Esophagus (tissue), 2 donors: ENCODE measurements around the gene TAAR8. TPM values are rescaled to one million over a fixed set of nuclear protein-coding genes. Genes with fewer than 3 reads are reported as not detected.

ENCODE experiments used
- H3K27ac ChIP-seq, 2 donors: one replicate each; pipeline ENCODE4 v1.5.1; 2013; ENCODE audit warnings: low read depth in 2 of 2, mild to moderate bottlenecking in 2 of 2, inconsistent platforms in 1 of 2, low read length in 1 of 2, moderate library complexity in 1 of 2
- H3K27me3 ChIP-seq, 2 donors: one replicate each; pipeline ENCODE4 v1.6.1; 2013; ENCODE audit warnings: low read length in 2 of 2, control low read depth in 1 of 2, mild to moderate bottlenecking in 1 of 2; ENCODE audit not compliant: insufficient read depth in 2 of 2, control insufficient read depth in 1 of 2
- H3K36me3 ChIP-seq, 2 donors: one replicate each; pipeline ENCODE4 v1.6.1; 2013; ENCODE audit warnings: low read length in 1 of 2; ENCODE audit not compliant: control insufficient read depth in 2 of 2, insufficient read depth in 2 of 2
- H3K4me1 ChIP-seq, 2 donors: one replicate each; pipeline ENCODE4 v1.6.1; 2013; ENCODE audit warnings: low read length in 1 of 2; ENCODE audit not compliant: control insufficient read depth in 2 of 2, insufficient read depth in 2 of 2
- H3K4me3 ChIP-seq, 2 donors: one replicate each; pipeline ENCODE4 v1.5.1; 2013; ENCODE audit warnings: low read length in 2 of 2, mild to moderate bottlenecking in 2 of 2, low read depth in 1 of 2, moderate library complexity in 1 of 2
- H3K9me3 ChIP-seq, 2 donors: one replicate each; pipeline ENCODE4 v1.6.1; 2013; ENCODE audit warnings: mild to moderate bottlenecking in 2 of 2, low read depth in 1 of 2, low read length in 1 of 2, moderate library complexity in 1 of 2; ENCODE audit not compliant: control insufficient read depth in 2 of 2, insufficient read depth in 1 of 2
- WGBS, 2 donors: extraction: QIAGEN DNeasy Blood & Tissue Kit; methylation state at CpG; one replicate each; pipeline ENCODE4 v1.1.7; 2013; 5-methylcytosine and 5-hydroxymethylcytosine counted together
- polyA plus RNA-seq, 2 donors: library from polyadenylated mRNA; stranded (reverse); fragments of 200-250 nt; gene quantifications; one replicate each; pipeline ENCODE4 v1.2.3, GENCODE V29; 2013
- donor health status: healthy with polysubstance abuse.
- donor health status: Bipolar disorder and iron deficiency.

TAAR8 gene, protein sequence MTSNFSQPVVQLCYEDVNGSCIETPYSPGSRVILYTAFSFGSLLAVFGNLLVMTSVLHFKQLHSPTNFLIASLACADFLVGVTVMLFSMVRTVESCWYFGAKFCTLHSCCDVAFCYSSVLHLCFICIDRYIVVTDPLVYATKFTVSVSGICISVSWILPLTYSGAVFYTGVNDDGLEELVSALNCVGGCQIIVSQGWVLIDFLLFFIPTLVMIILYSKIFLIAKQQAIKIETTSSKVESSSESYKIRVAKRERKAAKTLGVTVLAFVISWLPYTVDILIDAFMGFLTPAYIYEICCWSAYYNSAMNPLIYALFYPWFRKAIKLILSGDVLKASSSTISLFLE
- not detected for polyA plus RNA-seq

DNA sequence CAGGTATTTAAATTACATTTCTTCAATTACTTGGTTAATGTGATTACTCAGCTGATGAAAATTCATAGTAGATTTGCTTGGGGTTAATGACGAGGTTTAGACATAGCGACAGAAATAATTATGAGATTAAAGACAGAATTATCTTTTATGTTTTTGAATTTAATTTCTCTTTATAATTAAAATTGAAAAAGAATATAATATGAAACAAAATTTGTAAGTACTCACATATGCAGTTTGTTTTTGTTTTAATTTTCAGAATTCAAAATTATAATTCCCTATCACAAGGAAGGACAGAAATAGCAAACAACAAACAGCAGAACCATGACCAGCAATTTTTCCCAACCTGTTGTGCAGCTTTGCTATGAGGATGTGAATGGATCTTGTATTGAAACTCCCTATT is at the start of gene TAAR8:
Gene TAAR8, plus strand, starts transcription at position 301 of the 400 bp plus-strand sequence. Its CDS starts 21 bp downstream, at position 322.
- no peak within 1 kb of the TSS for H3K4me3 ChIP-seq
- no peaks in the 10 kb centered on the region for H3K9me3 ChIP-seq
- H3K4me1 ChIP-seq: no peaks in the 10 kb centered on the region
- no peaks in the 10 kb centered on the region for H3K27me3 ChIP-seq
- H3K36me3 ChIP-seq: no peaks in the 10 kb centered on the region
- 93% methylated on average over 2 of the region's 2 CpGs for WGBS, 2 donors
- no peak within 1 kb of the TSS for H3K27ac ChIP-seq

- WGBS, 2 donors: 80 to 82% methylated on average over 5 of the region's 5 CpGs
- Histone ChIP-seq H3K36me3 (peaks cover 5% of the 10 kb centered on the region in 2 donors), H3K27ac (no peak overlapping the region), H3K4me3 (no peak overlapping the region), H3K4me1 (peaks cover 0 to 4% of the 10 kb centered on the region in 2 donors), H3K27me3 (no peaks in the 10 kb centered on the region), H3K9me3 (no peaks in the 10 kb centered on the region)
These were observed 47.7 kb upstream of the TAAR8 start for GRCh38 chr6:132504757-132505156.

GRCh38 chr6:132505158-132505557 is 47.3 kb upstream of the TAAR8 start:
- WGBS, 2 donors: 86 to 87% methylated on average over 1 of the region's 1 CpG
- Histone ChIP-seq H3K4me3 (no peak overlapping the region), H3K4me1 (peaks cover 0 to 2% of the 10 kb centered on the region in 2 donors), H3K27ac (no peak overlapping the region), H3K9me3 (no peaks in the 10 kb centered on the region), H3K27me3 (no peaks in the 10 kb centered on the region), H3K36me3 (peaks cover 2 to 5% of the 10 kb centered on the region in 2 donors)

DNA sequence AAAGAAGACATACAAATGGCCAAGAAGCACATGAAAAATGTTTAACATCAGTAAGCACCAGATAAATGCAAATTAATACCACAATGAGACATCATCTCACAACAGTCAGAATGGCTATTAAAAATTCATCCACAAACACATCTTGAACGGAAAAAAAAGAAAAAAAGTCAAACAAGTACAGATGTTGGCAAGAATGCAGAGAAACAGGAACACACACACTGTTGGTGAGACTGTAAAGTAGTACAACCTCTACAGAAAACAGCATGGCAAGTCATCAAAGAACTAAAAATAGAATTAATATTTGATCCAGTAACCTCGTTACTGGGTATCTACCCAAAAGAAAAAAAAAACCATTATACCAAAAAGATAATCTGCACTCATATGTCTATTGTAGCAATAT is 46.0 kb upstream of the TAAR8 start:
- WGBS, 2 donors: 50 to 56% methylated on average over 2 of the region's 2 CpGs
- no peak overlapping the region for H3K4me3 ChIP-seq
- H3K4me1 ChIP-seq: peaks cover 0 to 2% of the 10 kb centered on the region in 2 donors
- no peak overlapping the region for H3K27ac ChIP-seq
- H3K27me3 ChIP-seq: no peaks in the 10 kb centered on the region
- no peaks in the 10 kb centered on the region for H3K9me3 ChIP-seq
- H3K36me3 ChIP-seq: peaks cover 2 to 5% of the 10 kb centered on the region in 2 donors

DNA sequence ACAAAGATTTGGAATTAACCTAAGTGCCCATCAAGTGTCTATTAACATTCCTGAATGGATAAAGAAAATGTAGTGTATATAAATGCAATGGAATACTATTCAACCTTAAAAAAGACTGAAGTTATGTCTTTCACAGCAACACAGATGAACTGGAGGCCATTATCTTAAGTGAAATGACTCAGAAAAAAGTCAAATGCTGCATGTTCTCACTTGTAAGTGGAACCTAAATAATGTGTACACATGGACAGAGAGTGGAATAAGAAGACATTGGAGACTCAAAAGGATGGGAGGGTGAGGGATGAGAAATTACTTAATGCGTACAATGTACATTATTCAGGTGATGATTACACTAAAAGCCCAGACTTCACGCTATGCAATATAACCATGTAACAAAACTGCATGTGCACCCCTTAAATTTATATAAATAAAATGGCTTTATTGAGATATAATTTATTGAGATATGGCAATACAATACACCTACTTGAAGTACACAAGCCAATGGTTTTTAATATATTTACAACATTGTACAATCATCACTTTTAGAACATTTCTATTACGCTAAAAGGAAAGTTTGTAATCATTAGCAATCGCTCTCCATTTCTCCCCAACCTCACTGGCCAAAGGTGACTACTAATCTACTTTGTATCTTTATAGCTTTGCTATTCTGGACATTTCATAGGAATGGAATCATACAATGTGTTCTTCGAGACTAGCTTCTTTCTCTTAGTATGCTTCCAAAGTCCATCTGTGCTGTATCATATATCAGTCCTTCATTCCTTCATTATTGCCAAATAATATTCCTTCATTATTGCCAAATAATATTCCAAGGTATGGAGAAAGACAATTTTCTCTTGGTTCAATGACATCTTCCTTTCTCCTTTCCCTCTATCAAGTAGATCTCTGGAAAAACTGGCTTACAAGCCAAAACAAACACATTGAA is 45.3 kb upstream of the TAAR8 start:
- Histone ChIP-seq H3K4me3 (no peak overlapping the region), H3K4me1 (peaks cover 0 to 2% of the 10 kb centered on the region in 2 donors), H3K27me3 (no peaks in the 10 kb centered on the region), H3K36me3 (no peaks in the 10 kb centered on the region), H3K9me3 (no peaks in the 10 kb centered on the region), H3K27ac (no peak overlapping the region)
- 92 to 97% methylated on average over 5 of the region's 5 CpGs for WGBS, 2 donors

DNA sequence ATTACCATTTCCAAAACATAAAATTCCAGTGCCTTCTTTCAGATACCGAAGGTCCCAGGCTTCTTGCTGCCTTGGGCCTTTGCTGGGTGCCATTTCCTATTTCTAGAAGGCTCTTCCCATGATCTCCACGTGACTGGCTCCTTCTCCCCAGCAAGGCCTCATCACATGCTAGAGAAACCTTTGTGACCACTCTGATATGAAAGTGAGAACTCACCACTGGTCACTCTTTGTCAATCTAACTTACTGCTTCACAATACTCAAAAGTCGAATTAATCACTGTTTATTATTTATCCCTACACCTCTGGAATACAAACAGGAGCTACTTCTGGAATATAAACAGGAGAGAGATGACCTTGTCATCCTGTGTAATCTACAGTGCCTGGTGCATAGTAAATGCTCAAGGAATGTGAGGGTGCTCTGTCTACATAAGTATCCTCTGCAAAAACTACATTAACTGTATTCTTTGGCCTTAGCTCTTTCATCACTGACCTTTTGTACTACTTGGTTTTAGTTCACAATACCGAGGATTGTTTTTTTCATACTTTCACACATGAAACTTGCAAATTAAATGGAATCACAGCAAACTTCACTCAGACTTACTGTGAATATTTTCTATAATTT is 41.2 kb upstream of the TAAR8 start:
- H3K4me3 ChIP-seq: peak overlapping the region in 1 of 2 donors; percentile 74
- no peaks in the 10 kb centered on the region for H3K9me3 ChIP-seq
- H3K27ac ChIP-seq: no peak overlapping the region
- no peaks in the 10 kb centered on the region for H3K36me3 ChIP-seq
- H3K4me1 ChIP-seq: peaks cover 0 to 2% of the 10 kb centered on the region in 2 donors
- H3K27me3 ChIP-seq: no peaks in the 10 kb centered on the region
- WGBS, 2 donors: 42 to 45% methylated on average over 4 of the region's 4 CpGs

GRCh38 chr6:132511831-132512220 is 40.6 kb upstream of the TAAR8 start:
- 19 to 24% methylated on average over 2 of the region's 2 CpGs for WGBS, 2 donors
- no peaks in the 10 kb centered on the region for H3K36me3 ChIP-seq
- H3K27ac ChIP-seq: no peak overlapping the region
- peaks cover 0 to 2% of the 10 kb centered on the region in 2 donors for H3K4me1 ChIP-seq
- no peaks in the 10 kb centered on the region for H3K9me3 ChIP-seq
- no peaks in the 10 kb centered on the region for H3K27me3 ChIP-seq
- H3K4me3 ChIP-seq: peak overlapping the region; percentile 29 to 74

GRCh38 chr6:132512342-132512637 is 40.2 kb upstream of the TAAR8 start:
- Histone ChIP-seq H3K36me3 (no peaks in the 10 kb centered on the region), H3K4me1 (peaks cover 0 to 2% of the 10 kb centered on the region in 2 donors), H3K4me3 (peak overlapping the region; percentile 74 to 88), H3K27me3 (no peaks in the 10 kb centered on the region), H3K9me3 (no peaks in the 10 kb centered on the region), H3K27ac (peak overlapping the region; percentile 45 to 88)
- 0 to 1% methylated on average over 7 of the region's 7 CpGs for WGBS, 2 donors
